ENCODE data around the gene HCFC1R1.

Gene HCFC1R1

DNA sequence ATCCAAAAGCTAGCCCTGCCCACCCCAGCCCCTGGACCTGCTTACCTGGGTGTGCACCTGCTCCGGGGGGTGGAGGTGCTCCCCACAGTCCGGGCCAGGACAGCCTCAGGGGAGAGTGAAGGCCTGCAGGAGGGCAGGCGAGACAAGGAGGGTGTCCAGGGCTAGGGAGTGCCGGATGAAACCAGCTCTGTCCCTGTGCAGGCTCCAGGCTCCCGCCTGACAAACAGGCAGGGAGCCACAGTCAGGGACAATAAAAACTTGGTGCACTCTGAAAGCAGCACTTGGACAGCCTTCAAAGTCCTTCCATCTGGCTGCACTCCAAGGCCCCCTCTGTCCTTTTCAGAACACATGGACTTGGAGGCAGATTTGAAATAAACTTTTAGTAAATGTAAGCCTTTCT, 50.6 kb downstream of the HCFC1R1 start:
- TF ChIP-seq, protein P1, sequence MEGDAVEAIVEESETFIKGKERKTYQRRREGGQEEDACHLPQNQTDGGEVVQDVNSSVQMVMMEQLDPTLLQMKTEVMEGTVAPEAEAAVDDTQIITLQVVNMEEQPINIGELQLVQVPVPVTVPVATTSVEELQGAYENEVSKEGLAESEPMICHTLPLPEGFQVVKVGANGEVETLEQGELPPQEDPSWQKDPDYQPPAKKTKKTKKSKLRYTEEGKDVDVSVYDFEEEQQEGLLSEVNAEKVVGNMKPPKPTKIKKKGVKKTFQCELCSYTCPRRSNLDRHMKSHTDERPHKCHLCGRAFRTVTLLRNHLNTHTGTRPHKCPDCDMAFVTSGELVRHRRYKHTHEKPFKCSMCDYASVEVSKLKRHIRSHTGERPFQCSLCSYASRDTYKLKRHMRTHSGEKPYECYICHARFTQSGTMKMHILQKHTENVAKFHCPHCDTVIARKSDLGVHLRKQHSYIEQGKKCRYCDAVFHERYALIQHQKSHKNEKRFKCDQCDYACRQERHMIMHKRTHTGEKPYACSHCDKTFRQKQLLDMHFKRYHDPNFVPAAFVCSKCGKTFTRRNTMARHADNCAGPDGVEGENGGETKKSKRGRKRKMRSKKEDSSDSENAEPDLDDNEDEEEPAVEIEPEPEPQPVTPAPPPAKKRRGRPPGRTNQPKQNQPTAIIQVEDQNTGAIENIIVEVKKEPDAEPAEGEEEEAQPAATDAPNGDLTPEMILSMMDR (IDR thresholded peaks at IDR 0.05; ENCODE audit: insufficient read depth, low read depth, low read length, missing control alignments), result no peak
- no peak for DNase-seq (ENCODE audit: low read depth)
- H3K4me3 ChIP-seq (ENCODE audit: low read length), result no peak overlapping the region
